Epithelial cell of esophagus (primary cell): ENCODE results near the gene OPN4.

Source experiments
- DNase-seq: peaks from one replicate; pipeline ENCODE4 v3.0.0; 2010; ENCODE audit warnings: low read depth
- H3K4me3 ChIP-seq: 2 replicates; pipeline ENCODE4 v1.5.1; 2011; ENCODE audit warnings: mild to moderate bottlenecking, low read length, control low read depth
- CTCF ChIP-seq: IDR thresholded peaks from 2 replicates; pipeline ENCODE4 v1.5.1; 2011; ENCODE audit warnings: low read depth, mild to moderate bottlenecking, low read length, control low read depth, inconsistent platforms; ENCODE audit not compliant: insufficient read depth; ENCODE audit errors: missing control alignments

The OPN4 gene

GRCh38 chr10:86658751-86659150 is 4.4 kb downstream of the OPN4 start:
- no peak for TF ChIP-seq CTCF
- H3K4me3 ChIP-seq, result no peak overlapping the region
- DNase-seq, result no peak

- TF ChIP-seq CTCF, result no peak
- no peak for DNase-seq
- no peak overlapping the region for H3K4me3 ChIP-seq
Measured at GRCh38 chr10:86659161-86659691, 4.9 kb downstream of the OPN4 start.

- DNase-seq, result no peak
- no peak overlapping the region for H3K4me3 ChIP-seq
- TF ChIP-seq CTCF, result no peak
Measured at GRCh38 chr10:86659721-86660453, 5.5 kb downstream of the OPN4 start.

- DNase-seq, result peak; percentile 51
- TF ChIP-seq CTCF, result no peak
- no peak overlapping the region for H3K4me3 ChIP-seq
Measured at GRCh38 chr10:86661161-86662025, 7.0 kb downstream of the OPN4 start.

GRCh38 chr10:86662186-86663045 is 8.1 kb downstream of the OPN4 start:
- no peak for TF ChIP-seq CTCF
- no peak for DNase-seq
- no peak overlapping the region for H3K4me3 ChIP-seq

- no peak for DNase-seq
- TF ChIP-seq CTCF, result no peak
- no peak overlapping the region for H3K4me3 ChIP-seq
Measured at GRCh38 chr10:86663046-86663345, 8.6 kb downstream of the OPN4 start.
